Measurements from ENCODE around the gene ACLY. TPM values are rescaled to one million over a fixed set of nuclear protein-coding genes. Genes with fewer than 3 reads are reported as not detected.

ACLY gene
- polyA plus RNA-seq (2012; ENCODE audit: insufficient read depth, insufficient read length) = 100 TPM

GRCh38 chr17:41918314-41919164 is at the start of gene ACLY:
Gene ACLY (minus strand): TSS chr17:41918951. CDS start chr17:41913873, 5,078 bp downstream.
- peak; percentile 95 for DNase-seq (ENCODE audit: low read depth, low spot score)
- peak within 1 kb of the TSS; percentile 94 for H3K4me3 ChIP-seq (ENCODE audit: low read length)

DNA sequence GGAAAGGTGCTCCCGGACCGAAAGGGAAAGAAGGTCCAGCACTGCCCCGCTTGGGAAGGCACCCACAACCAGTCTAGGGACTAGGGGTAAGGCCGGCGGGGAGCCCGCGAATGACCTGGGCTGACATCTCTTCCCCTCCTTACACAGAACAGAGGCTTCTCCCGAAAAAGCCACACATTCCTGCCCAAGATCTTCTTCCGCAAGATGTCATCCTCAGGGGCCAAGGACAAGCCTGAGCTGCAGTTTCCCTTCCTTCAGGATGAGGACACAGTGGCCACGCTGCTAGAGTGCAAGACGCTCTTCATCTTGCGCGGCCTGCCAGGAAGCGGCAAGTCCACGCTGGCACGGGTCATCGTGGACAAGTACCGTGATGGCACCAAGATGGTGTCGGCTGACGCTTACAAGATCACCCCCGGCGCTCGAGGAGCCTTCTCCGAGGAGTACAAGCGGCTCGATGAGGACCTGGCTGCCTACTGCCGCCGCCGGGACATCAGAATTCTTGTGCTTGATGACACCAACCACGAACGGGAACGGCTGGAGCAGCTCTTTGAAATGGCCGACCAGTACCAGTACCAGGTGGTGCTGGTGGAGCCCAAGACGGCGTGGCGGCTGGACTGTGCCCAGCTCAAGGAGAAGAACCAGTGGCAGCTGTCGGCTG is 49.3 kb upstream of the ACLY start:
- DNase-seq (ENCODE audit: low read depth, low spot score) = no peak
- peak overlapping the region; percentile 82 for H3K4me3 ChIP-seq (ENCODE audit: low read length)

DNA sequence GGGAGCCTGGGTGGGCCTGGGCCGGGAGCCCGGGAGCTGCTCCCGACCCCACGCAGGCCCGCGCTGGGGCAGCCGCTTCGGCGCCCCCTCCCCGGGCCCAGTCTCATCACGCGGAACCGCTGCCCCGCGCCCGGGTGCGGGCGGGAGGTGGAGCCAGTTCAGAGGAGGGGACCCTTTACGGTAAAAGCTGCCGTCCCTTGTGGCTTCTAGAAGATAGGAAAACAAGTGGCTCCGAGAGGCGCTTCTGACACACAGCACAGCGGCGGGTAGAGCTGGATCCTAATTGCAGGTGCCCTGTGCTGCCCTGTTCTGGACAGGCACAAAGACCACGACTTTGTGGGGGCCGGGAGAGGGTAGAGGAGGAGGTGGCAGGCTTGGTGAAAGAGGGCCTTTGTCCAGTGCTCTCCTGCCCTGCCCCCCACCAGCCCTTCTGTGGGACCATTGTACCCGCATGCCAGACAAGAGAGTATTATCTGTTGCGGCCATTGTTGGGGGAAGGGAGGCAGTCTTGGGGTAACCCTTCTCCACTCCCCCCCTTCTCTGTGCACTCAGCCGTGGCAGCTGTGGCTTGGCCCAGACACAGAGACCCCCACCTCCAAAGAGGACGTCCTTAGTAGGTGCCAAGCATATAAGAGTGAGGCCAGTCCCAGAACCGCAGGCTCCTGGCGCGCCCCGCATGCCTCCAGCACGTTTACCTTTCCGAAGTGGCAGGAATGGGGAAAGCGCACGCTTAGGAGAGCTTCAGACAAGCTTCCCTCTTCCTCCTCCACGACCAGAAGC is 48.6 kb upstream of the ACLY start:
- peak overlapping the region; percentile 82 for H3K4me3 ChIP-seq (ENCODE audit: low read length)
- peak; percentile 19 for DNase-seq (ENCODE audit: low read depth, low spot score)

GRCh38 chr17:41966463-41967140 is 47.9 kb upstream of the ACLY start, which contains the start of gene CNP:
Gene CNP (plus strand): TSS chr17:41966795. CDS start chr17:41966885, 90 bp downstream.
- peak within 1 kb of the TSS; percentile 82 for H3K4me3 ChIP-seq (ENCODE audit: low read length)
- DNase-seq (ENCODE audit: low read depth, low spot score) = peak; percentile 72

DNA sequence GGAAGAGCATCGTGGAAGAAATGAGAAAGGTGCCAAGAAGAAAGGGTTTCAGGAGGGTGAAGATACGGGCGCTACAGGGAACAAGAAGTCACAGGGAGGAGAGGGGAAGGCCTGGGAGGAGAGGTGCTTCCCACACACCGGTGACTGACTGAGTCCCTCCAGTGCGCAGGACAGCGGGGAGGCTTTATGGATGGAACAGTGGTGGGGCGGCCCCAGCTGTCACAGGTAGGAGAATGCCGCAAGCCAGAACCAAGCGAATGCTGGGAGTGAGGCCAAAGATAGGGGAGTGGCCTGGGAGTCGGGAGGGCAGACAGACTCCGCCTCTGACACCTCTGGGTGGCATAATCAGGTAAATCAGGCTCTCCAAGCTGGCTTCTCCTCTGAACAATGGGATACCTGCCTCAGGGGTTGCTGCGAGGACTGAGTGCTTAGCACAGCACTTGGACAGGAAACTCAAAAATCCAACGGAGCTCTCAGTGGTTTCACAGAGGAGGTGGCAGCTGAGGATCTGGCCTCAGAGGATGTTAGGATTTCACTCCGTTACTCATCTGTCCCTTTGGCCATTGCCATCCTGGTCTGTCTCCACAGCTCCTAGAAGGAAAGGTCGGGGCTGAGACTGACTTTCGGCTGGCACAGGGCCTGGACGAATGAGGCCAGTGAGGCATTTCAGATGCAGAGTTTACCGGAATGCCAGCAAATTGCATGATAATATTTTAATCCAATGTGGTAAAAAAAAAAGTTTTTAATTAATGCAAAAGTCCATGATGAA is 47.1 kb upstream of the ACLY start:
- no peak for DNase-seq (ENCODE audit: low read depth, low spot score)

GRCh38 chr17:41962768-41963434 is 44.1 kb upstream of the ACLY start:
- peak; percentile 66 for DNase-seq (ENCODE audit: low read depth, low spot score)
- no peak overlapping the region for H3K4me3 ChIP-seq (ENCODE audit: low read length)

More for the DNA sequence above, 47.1 kb upstream of the ACLY start:
- peak overlapping the region; percentile 82 for H3K4me3 ChIP-seq (ENCODE audit: low read length)

GRCh38 chr17:41962111-41962510 is 43.4 kb upstream of the ACLY start:
- no peak overlapping the region for H3K4me3 ChIP-seq (ENCODE audit: low read length)
- no peak for DNase-seq (ENCODE audit: low read depth, low spot score)

GRCh38 chr17:41959336-41960095 is 40.8 kb upstream of the ACLY start:
- DNase-seq (ENCODE audit: low read depth, low spot score) = peak; percentile 24
- H3K4me3 ChIP-seq (ENCODE audit: low read length) = no peak overlapping the region

- H3K4me3 ChIP-seq (ENCODE audit: low read length) = no peak overlapping the region
- DNase-seq (ENCODE audit: low read depth, low spot score) = no peak
Observed at GRCh38 chr17:41959030-41959335, 40.2 kb upstream of the ACLY start.

GRCh38 chr17:41957869-41958439 is 39.2 kb upstream of the ACLY start:
- no peak for DNase-seq (ENCODE audit: low read depth, low spot score)

GRCh38 chr17:41957031-41957868 is 38.5 kb upstream of the ACLY start:
- H3K4me3 ChIP-seq (ENCODE audit: low read length) = no peak overlapping the region
- DNase-seq (ENCODE audit: low read depth, low spot score) = no peak

More at GRCh38 chr17:41957869-41958439, 39.2 kb upstream of the ACLY start:
- no peak overlapping the region for H3K4me3 ChIP-seq (ENCODE audit: low read length)

GRCh38 chr17:41956522-41956921 is 37.8 kb upstream of the ACLY start:
- DNase-seq (ENCODE audit: low read depth, low spot score) = no peak
- H3K4me3 ChIP-seq (ENCODE audit: low read length) = no peak overlapping the region

GRCh38 chr17:41948762-41949460 is 30.2 kb upstream of the ACLY start:
- H3K4me3 ChIP-seq (ENCODE audit: low read length) = no peak overlapping the region
- DNase-seq (ENCODE audit: low read depth, low spot score) = no peak

GRCh38 chr17:41944943-41945342 is 26.2 kb upstream of the ACLY start:
- no peak overlapping the region for H3K4me3 ChIP-seq (ENCODE audit: low read length)
- DNase-seq (ENCODE audit: low read depth, low spot score) = no peak

GRCh38 chr17:41943492-41943891 is 24.7 kb upstream of the ACLY start:
- H3K4me3 ChIP-seq (ENCODE audit: low read length) = no peak overlapping the region
- DNase-seq (ENCODE audit: low read depth, low spot score) = no peak
